Stimulated activated CD8-positive, alpha-beta memory T cell treated with anti-CD3 and anti-CD28 coated beads, Interleukin-15, amount 100 ng/mL, for 1 hour (primary cell): ENCODE results near the gene DMPK.

Source experiments
- DNase-seq: peaks from one replicate; pipeline ENCODE4 v3.0.0-alpha.2; 2020; ENCODE audit warnings: low read depth

DMPK gene, protein sequence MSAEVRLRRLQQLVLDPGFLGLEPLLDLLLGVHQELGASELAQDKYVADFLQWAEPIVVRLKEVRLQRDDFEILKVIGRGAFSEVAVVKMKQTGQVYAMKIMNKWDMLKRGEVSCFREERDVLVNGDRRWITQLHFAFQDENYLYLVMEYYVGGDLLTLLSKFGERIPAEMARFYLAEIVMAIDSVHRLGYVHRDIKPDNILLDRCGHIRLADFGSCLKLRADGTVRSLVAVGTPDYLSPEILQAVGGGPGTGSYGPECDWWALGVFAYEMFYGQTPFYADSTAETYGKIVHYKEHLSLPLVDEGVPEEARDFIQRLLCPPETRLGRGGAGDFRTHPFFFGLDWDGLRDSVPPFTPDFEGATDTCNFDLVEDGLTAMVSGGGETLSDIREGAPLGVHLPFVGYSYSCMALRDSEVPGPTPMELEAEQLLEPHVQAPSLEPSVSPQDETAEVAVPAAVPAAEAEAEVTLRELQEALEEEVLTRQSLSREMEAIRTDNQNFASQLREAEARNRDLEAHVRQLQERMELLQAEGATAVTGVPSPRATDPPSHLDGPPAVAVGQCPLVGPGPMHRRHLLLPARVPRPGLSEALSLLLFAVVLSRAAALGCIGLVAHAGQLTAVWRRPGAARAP

DNA sequence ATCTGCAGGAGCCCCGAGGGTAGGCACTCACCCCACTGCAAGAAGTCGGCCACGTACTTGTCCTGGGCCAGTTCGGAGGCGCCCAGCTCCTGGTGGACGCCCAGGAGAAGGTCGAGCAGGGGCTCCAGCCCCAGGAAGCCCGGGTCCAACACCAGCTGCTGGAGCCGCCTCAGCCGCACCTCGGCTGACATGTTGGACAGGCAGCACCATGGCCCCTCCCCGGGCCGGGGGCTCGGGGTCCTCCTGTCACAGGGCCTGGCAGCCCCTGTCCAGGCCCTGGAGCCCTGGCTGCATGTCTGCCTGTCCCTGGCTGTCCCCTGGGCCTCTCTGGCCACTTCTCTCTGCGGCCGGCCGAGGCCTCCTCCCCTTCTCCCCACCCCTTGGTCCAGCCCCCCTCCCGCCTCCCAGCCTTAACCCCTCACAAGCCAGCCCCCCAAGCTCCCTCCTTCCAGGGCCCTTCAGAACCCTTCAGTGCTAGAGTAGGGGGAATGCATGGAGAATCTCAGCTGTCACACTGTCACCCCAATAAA is at the start of gene DMPK:
Gene DMPK (minus strand): TSS at position 329 of the 530 bp plus-strand sequence. CDS start 138 bp downstream, at position 191.
- no peak for DNase-seq

DNA sequence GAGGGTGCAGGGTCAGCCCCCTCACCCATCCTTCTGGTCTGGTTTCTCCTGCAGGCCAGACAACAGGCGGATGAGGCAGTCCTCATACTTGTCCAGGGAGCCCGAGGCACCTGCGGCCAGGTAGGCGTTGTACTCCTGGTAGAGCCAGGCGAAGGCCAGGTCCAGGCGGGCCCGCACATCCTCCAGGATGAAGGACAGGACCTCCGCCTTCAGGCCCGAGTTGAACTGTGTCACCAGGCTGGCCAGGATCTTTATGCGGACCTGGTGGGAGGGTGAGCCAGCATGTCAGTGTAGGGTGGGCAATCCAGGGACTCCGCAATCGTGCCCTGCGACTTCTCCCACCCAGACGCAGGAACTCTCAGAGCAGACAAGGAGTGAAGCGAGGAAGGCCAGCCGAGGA is 46.7 kb upstream of the DMPK start:
- DNase-seq, result no peak

DNA sequence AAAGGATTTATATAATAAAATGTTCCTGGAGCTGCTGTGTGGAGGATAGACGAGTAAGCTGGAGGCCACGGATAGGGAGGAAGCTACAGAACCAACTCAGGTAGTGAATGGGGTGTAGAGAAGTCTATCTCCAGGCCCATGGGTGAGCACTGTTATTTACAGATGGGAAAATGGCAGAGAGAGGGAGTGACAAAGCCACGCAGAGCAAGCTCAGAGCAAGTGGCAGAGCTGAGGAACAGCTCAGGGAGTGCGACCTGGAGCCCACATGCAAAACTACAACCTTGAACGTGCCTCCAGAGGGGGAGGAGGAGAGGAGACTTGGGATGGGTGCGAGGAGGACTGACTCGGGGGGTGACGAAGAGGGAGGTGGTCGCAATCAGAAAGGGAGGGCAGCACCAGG is 46.2 kb upstream of the DMPK start:
- DNase-seq, result no peak

- DNase-seq, result no peak
Measured at GRCh38 chr19:45827459-45828093, 45.3 kb upstream of the DMPK start.

- DNase-seq, result no peak
Measured at GRCh38 chr19:45826934-45827333, 44.6 kb upstream of the DMPK start.

DNA sequence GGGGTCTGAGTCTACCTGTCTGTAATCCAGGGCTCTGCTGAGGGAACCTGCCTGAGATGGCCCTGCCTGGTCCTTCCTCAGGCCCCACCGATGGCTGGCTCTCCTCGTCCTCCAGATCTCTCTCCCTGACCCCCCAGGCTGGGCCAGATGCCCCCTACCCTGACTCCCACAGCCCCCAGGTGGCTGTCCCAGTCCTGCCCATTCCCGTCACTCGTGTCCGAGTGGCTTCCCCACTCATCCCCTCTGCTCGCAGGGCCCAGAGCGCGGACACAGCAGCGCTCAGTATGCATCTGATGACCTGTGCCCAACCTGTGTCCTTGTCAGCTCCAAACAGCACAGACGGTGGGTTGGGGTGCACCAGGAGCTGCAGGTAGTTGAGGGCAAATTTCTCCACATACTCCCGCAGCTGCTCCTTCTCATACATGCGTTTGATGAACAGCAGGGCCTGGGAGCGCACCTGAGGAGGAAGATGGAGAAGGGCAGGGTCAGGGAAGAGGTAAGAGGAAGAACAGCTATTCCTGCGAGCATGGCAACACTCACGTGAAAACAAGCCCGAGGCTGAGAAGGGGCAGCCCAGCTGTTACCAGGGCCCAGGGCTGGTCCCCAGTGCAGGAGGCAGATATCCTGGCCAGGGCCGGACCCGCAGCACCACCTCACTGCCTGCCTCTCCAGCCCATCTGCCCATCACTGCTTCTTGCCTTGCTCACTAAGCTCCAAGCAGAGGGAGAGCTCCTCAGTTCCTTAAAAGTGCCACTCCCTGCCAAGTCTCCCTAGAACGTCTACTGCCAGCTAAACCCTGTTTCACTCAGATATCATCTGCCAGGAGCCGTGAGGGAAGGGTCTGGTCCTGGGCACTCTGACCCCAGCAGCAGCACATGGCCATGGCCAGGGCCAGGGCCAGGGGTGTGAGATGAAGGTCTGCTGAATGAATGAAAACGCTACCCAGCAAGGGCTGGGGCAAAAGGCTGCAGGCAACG is 43.9 kb upstream of the DMPK start:
- no peak for DNase-seq

- DNase-seq, result no peak
Measured at GRCh38 chr19:45825263-45825605, 42.9 kb upstream of the DMPK start.

DNA sequence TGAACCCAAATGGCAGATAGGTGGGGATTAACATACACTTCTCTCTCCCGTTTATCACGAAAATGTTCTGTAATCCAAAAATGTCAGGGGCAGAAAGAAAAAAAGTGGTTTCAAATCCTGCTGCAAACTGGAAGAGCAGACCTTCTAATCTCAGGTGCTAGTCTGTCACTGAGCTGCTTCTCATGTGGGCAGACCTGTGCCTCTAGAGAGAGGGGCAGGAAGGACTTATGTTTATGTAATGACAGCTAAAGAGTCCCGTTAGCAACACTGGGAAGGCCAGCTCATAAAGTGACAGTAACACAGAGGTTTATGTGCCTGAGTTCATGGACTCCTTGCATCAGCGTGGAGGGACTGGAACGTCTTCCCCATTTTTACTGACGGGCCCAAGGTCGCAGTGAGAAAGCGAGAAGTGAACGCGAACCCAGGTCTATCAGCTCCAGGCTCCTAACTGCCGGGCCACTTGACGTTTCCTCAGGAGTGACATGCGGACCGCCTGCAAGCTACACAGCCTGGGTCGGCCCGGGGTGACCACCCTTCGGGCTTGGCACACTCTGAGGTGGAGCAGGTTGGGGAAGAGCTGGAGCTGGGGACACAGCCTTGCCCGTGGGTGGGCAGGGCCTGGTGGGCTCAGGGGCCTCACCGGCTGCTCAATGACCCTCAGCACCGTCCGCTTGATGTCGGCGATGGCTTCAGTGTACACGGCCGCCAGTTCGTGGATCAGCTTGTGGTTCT is 42.4 kb upstream of the DMPK start:
- no peak for DNase-seq

DNA sequence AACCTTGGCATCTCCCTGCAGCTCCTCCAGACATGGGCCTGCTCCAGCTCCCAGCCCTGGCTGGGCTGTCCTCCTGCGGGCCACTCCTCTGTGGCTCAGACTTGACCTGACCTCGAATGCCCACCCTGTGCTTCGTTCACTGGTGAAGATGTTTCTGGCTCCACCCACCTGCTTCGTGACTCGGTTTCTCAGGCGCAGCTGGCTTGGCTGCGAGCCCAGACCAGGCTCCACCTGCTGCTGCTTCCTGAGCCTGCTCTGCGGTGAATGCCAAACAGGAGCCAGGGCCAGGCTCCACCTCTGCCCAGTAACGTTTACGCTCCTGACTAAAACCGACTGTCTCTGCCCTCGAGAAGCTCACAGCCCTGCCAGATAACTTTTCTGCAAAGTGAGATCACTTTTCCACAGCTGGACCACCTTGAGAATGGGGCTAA is 41.8 kb upstream of the DMPK start:
- no peak for DNase-seq

DNA sequence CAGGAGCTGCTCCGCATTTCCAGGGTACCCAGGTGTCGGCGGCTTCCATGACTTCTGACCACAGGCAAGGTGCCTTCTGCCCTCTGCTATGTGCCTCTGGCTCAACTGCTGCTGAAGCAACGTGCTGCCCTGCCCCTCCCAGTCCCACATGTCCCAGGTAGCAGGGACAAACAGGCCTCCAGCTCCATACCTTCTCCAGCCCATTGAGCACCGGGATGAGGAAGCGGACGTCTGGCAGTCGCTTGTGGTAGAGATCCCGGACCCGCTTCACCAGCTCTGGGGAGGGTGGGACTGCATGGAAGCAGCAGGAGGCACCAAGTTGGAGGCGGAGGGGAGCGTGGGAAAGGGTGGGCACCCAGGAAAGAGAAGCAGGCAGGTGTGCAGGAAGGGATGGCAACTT is 40.9 kb upstream of the DMPK start:
- no peak for DNase-seq

- DNase-seq, result no peak
Measured at GRCh38 chr19:45822716-45823115, 40.4 kb upstream of the DMPK start.

- no peak for DNase-seq
Measured at GRCh38 chr19:45821570-45821969, 39.3 kb upstream of the DMPK start.

DNA sequence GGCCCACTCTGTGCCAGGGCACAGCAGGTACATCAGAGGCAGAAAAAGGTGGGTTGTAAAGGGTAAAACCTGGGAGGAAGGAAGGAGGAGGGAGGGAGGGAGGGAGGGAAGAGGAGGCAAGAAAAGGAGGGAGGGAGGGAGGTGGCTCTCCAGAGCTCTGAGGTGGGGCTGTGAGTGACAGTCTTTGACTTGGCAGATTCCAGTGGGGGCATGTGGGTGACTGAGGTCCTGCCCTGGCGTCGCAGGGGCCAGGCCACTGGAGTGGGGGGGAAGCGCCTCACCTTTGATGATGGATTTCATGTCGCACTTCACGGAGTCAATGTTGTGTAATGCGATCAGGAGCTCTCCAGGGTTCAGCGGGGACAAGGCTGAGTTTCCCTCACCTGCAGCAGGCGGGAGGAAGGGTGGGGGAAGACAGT is 38.8 kb upstream of the DMPK start:
- no peak for DNase-seq

DNA sequence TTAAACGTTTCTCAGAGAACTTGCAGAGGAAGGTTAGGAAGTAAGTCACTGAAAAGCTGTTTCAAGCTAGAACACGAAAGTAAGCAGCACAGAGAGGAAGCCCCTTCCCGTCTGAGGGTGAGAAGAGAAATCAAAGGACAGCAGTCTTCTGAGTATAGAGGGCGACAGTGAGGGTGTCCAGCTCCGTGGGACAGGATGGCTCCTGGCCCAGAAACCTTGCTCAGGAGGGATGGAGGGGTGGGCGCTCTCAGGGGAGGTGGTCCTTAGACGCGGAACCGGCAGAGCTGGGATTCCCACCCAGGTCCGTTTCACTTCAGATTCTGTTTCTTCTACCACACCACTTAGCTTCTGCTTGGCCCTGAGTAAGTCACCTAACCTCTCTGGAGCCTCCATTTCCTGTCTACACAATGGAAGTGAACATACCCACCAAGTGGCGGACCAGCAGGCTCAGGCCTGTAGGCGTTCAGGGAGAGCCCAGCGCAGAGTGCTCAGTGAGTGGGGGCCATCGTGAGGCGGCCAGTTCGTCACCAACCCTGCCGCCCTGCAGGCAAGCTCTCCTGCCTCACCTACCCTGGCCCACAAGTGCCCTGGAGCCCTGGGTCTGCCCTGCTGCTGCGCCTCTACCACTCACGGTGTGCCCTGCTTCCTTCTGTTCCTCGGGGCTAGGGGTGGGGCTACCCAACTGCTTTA is 38.3 kb upstream of the DMPK start:
- DNase-seq, result no peak

- DNase-seq, result no peak
Measured at GRCh38 chr19:45819769-45820168, 37.5 kb upstream of the DMPK start.

DNA sequence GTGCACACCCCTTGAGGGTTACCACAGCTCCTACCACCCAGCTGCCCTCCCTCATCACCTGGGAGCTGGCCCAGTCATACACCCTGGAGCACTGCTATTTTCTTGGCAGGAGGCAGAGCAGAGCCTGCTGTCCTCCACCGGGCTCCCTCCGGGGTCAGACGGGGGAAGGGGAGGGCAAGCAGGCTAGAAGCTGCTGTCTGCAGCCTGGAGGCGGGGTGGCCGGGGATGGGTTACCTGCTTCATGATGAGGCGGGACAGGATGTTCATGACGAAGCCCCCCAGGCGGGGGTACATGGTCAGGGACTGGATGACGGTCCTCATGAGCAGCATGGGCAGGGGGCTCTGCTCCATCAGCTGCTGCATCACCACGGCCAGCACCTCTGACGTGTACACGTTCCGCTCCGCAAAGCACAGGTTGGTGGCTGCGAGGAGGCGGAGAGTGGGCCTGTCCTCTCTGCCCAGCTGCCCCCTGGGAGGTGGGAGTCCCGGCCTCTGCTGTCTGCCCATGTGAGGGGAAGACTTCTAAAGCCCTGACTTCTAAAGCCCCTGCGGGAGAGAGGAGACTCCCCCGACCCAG is 35.5 kb upstream of the DMPK start:
- DNase-seq, result no peak

GRCh38 chr19:45817010-45817724 is 34.9 kb upstream of the DMPK start:
- peak; percentile 95 for DNase-seq

DNA sequence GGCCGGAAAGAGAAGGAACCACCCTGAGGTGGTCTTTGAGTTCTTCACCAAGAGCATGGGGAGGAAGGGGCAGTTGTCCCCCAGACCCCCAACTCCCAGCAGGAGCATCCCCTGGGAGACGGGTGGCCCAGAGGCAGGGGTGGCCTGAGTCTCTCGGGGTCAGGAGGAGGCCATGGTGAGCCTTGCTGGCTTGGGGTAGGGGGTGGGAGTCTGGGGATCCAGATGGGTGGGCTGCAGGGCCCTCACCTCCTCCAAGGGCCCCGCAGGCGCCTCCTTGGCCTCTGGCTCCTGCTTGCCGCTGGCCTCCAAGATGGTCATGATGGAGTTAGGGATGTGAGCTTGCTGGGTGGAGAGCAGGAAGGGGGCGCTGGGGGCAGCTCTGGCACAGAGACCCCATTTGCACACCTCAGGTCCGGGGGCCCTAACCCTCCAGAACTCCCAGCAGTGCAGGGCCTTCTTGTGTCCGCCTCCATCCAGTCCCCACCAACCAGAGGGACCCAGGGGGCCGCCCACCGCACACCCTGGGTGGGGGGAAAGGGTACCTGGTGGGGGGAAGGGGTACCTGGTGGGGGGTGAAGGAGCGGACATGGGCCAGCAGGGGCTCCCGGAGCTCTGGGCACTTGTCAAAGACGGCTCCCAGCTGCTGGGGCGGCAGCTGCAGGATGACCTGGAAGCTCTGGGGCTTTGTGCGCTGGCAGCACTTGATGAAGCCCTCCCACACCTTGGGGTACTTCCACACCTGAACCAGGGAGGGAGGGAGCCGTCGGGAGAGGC is 34.1 kb upstream of the DMPK start:
- no peak for DNase-seq
